ENCODE results near the gene ACOXL. TPM values are rescaled to one million over a fixed set of nuclear protein-coding genes. Genes with fewer than 3 reads are reported as not detected.
A peak's percentile ranks its signal among the peaks of the same experiment; 100 is the strongest.

Gene ACOXL
- total RNA-seq, 4 donors from 2014 or later = not detected

DNA sequence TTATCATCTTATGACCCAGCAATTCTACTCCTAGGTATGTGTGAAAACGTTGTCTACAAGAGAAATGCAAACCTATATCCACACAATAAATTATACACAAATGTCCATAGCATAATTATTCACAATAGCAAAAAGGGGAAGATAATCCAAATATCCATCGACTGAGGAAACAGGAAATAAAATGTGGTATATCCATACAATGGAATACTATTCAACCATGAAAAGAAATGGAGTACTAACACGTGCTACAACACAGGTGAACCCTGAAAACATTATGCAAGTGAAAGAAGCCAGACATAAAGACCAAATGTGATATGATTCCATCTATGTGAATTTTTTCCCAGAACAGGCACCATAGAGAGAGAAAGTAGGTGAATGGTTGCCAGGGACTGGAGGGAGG, 72.1 kb downstream of the ACOXL start:
- no peak for DNase-seq
- H3K9me3 ChIP-seq = no peaks in the 10 kb centered on the region
- TF ChIP-seq POLR2A (IDR thresholded peaks at IDR 0.05) = no peak
- TF ChIP-seq, protein P1, sequence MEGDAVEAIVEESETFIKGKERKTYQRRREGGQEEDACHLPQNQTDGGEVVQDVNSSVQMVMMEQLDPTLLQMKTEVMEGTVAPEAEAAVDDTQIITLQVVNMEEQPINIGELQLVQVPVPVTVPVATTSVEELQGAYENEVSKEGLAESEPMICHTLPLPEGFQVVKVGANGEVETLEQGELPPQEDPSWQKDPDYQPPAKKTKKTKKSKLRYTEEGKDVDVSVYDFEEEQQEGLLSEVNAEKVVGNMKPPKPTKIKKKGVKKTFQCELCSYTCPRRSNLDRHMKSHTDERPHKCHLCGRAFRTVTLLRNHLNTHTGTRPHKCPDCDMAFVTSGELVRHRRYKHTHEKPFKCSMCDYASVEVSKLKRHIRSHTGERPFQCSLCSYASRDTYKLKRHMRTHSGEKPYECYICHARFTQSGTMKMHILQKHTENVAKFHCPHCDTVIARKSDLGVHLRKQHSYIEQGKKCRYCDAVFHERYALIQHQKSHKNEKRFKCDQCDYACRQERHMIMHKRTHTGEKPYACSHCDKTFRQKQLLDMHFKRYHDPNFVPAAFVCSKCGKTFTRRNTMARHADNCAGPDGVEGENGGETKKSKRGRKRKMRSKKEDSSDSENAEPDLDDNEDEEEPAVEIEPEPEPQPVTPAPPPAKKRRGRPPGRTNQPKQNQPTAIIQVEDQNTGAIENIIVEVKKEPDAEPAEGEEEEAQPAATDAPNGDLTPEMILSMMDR (IDR thresholded peaks at IDR 0.05) = no peak

DNA sequence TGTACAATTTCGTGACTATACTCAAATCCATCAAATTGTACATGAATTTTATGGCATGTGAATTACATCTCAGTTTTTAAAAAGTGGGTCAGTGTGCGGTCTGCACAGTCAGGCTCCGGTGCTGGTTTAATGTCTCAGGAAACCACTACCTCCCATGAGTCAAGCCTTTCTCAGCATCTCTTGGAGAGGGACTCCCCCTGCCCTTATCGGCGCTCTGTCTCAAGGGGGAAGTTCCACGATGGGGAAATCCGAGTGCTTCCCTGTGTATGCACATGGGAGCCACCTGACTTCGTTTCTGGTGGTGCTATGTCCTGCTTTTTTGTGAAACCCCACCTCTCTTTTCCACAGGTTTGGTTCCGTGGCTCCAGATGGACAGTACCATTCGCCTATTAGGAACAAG, 72.5 kb downstream of the ACOXL start:
- peak in 1 of 3 donors; percentile 33 for DNase-seq
- TF ChIP-seq POLR2A (IDR thresholded peaks at IDR 0.05) = no peak
- TF ChIP-seq, protein P1 (IDR thresholded peaks at IDR 0.05) = no peak
- H3K36me3 ChIP-seq = no peaks in the 10 kb centered on the region
- no peaks in the 10 kb centered on the region for H3K4me1 ChIP-seq
- no peak overlapping the region for H3K27ac ChIP-seq
- no peaks in the 10 kb centered on the region for H3K9me3 ChIP-seq
- no peak overlapping the region for H3K4me3 ChIP-seq
- H3K27me3 ChIP-seq = no peaks in the 10 kb centered on the region

More for the DNA sequence above, 72.1 kb downstream of the ACOXL start:
- Histone ChIP-seq H3K27me3 (no peaks in the 10 kb centered on the region), H3K4me1 (no peaks in the 10 kb centered on the region), H3K36me3 (no peaks in the 10 kb centered on the region), H3K4me3 (no peak overlapping the region), H3K27ac (no peak overlapping the region)

DNA sequence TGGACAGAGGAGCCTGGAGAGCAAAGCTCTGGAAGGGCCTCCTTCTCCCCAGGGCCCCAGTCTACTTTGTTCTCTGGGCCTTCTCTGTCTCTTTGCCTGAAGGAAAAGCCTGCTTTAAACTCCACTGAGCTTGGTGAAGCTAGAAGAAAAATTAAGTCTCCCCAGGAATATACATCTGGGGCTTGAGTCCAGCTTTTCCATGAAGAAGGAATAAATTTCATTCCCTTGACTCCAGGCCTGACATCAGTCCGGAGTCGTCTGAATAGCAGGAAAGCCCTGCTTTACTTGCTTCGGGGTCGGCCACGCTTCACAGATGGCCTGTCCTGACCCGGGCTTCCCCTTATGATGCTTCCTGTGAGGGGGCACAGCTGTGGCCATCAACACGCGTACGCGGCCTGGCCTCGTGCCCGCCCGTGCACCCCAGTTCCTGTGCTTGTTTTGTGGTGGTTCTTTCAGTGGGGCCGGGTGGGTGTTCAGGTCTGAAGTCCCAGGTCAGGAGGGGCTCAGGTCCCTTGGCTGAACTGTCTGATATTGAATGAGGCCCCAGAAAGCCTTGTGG, 73.6 kb downstream of the ACOXL start:
- Histone ChIP-seq H3K4me3 (no peak overlapping the region), H3K27me3 (no peaks in the 10 kb centered on the region), H3K9me3 (no peaks in the 10 kb centered on the region), H3K4me1 (no peaks in the 10 kb centered on the region), H3K27ac (no peak overlapping the region), H3K36me3 (no peaks in the 10 kb centered on the region)
- DNase-seq = peak in 2 of 3 donors; percentile 49 to 65
- TF ChIP-seq, protein P1 (IDR thresholded peaks at IDR 0.05) = no peak
- TF ChIP-seq POLR2A (IDR thresholded peaks at IDR 0.05) = no peak

DNA sequence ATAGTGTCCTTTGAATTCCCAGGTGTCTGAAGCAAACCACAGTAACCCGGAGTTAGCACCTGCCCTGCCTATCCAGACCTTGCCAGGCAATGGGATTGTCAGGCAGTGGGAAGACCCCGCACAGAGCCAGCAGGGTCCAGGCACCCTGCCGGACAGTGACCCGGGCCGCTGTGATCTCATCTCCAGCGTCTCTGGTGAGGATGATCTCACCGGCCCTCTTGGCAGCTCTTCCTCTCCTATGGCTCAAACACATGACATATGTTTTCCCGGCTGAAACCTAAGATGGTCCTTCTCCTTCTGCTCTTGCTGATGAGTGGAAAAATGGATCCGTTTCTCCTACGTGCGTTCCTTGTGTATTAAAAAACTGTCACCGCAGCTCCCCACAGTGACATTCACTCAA, 75.1 kb downstream of the ACOXL start:
- Histone ChIP-seq H3K9me3 (no peaks in the 10 kb centered on the region), H3K27me3 (no peaks in the 10 kb centered on the region), H3K4me1 (no peaks in the 10 kb centered on the region), H3K27ac (no peak overlapping the region), H3K4me3 (no peak overlapping the region), H3K36me3 (no peaks in the 10 kb centered on the region)
- DNase-seq = no peak
- no peak for TF ChIP-seq POLR2A (IDR thresholded peaks at IDR 0.05)
- TF ChIP-seq, protein P1 (IDR thresholded peaks at IDR 0.05) = no peak

GRCh38 chr2:110810404-110810803, 78.0 kb downstream of the ACOXL start:
- no peak overlapping the region for H3K27ac ChIP-seq
- DNase-seq = no peak
- no peak overlapping the region for H3K4me3 ChIP-seq
- TF ChIP-seq, protein P1 (IDR thresholded peaks at IDR 0.05) = no peak
- TF ChIP-seq POLR2A (IDR thresholded peaks at IDR 0.05) = no peak
- no peaks in the 10 kb centered on the region for H3K36me3 ChIP-seq
- no peaks in the 10 kb centered on the region for H3K27me3 ChIP-seq
- H3K9me3 ChIP-seq = no peaks in the 10 kb centered on the region
- H3K4me1 ChIP-seq = no peaks in the 10 kb centered on the region
